C4-2B (cell line): ENCODE measurements around the gene NUCB1.
"Not testable (repeated sequence)": the region's sequence is repeated elsewhere in the genome, so short reads cannot be mapped to it uniquely, and the experiment has no call there.

ENCODE experiments used
- H3K27ac ChIP-seq: fragments of 450-650 bp; 2 replicates; pipeline ENCODE4 v1.5.1; 2017
- ZFX ChIP-seq: fragments of 450-650 bp; IDR thresholded peaks from 2 replicates; pipeline ENCODE4 v1.6.1; 2017
- TF ChIP-seq, protein P1 (sequence below): fragments of 450-650 bp; conservative IDR thresholded peaks from 2 replicates; pipeline ENCODE4 v1.5.1; 2017; ENCODE audit warnings: mild to moderate bottlenecking

NUCB1 gene

DNA sequence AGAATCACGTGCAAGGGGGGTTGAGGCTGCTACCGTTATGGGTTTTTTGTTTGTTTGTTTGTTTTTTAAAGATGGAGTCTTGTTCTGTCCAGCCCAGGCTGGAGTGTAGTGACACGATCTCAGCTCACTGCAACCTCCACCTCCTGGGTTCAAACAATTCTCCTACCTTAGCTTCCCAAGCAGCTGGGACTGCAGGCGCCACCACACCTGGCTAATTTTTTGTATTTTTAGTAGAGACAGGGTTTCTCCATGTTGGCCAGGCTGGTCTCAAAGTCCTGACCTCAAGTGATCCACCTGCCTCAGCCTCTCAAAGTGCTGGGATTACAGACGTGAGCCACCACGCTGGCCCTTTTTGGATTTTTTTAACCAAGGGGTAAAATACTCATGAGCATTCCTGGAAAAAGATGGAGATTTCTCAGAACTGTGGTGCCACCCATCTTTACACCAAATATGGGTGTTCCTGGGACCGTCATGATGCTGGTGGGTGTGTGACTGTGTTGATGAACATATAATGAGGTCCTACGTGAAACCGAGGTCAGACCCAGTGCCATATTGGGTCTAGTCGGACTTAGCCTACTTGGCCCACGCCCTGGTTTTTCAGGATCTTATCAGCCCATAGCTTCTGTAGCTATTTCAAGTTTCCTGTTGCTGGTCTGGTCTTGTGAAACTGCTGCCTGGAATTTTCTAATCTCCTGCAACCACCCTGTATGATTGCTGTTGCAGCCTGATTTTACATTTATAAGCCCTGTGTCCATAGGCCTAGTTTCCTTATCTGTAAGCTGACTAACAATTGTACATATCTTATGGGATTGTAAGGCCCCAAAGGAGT, 21.7 kb upstream of the NUCB1 start:
- H3K27ac ChIP-seq, result no peak overlapping the region
- TF ChIP-seq, protein P1, sequence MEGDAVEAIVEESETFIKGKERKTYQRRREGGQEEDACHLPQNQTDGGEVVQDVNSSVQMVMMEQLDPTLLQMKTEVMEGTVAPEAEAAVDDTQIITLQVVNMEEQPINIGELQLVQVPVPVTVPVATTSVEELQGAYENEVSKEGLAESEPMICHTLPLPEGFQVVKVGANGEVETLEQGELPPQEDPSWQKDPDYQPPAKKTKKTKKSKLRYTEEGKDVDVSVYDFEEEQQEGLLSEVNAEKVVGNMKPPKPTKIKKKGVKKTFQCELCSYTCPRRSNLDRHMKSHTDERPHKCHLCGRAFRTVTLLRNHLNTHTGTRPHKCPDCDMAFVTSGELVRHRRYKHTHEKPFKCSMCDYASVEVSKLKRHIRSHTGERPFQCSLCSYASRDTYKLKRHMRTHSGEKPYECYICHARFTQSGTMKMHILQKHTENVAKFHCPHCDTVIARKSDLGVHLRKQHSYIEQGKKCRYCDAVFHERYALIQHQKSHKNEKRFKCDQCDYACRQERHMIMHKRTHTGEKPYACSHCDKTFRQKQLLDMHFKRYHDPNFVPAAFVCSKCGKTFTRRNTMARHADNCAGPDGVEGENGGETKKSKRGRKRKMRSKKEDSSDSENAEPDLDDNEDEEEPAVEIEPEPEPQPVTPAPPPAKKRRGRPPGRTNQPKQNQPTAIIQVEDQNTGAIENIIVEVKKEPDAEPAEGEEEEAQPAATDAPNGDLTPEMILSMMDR, result no peak
- TF ChIP-seq ZFX, result no peak

DNA sequence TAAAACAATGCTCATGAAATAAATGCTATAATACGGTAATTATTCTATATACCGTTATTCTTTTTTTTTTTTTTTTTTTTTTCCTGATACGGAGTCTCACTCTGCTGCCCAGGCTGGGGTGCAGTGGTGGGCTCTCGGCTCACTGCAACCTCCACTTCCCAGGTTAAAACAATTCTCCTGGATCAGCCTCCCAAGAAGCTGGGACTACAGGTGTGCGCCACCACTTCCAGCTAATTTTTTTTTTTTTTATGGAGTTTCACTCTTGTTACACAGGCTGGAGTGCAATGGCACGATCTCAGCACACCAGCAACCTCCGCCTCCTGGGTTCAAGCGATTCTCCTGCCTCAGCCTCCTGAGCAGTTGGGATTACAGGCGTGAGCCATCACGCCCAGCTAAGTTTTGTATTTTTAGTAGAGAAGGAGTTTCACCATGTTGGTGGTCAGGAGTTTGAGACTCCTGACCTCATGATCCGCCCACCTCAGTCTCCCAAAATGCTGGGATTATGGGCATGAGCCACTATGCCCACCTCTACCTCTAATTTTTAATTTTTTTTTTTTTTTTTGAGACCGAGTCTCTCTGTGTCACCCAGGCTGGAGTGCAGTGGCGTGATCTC, 21.0 kb upstream of the NUCB1 start:
- no peak for TF ChIP-seq ZFX
- TF ChIP-seq, protein P1, result no peak
- H3K27ac ChIP-seq, result no peak overlapping the region

DNA sequence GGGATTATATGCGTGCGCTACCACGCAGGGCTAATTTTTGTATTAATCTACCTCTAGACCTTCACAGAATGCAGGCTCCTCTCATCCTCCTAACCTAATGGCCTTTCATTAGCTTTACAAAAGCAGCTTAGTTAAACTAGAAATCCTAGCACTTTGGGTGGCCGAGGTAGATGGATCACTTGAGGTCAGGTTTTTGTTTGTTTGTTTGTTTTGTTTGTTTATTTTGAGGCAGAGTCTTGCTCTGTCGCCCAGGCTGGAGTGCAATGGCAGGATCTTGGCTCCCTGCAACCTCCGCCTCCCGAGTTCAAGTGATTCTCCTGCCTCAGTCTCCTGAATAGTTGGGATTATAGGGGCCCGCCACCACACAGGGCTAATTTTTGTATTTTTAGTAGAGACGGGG, 20.4 kb upstream of the NUCB1 start:
- H3K27ac ChIP-seq, result not testable (repeated sequence)

DNA sequence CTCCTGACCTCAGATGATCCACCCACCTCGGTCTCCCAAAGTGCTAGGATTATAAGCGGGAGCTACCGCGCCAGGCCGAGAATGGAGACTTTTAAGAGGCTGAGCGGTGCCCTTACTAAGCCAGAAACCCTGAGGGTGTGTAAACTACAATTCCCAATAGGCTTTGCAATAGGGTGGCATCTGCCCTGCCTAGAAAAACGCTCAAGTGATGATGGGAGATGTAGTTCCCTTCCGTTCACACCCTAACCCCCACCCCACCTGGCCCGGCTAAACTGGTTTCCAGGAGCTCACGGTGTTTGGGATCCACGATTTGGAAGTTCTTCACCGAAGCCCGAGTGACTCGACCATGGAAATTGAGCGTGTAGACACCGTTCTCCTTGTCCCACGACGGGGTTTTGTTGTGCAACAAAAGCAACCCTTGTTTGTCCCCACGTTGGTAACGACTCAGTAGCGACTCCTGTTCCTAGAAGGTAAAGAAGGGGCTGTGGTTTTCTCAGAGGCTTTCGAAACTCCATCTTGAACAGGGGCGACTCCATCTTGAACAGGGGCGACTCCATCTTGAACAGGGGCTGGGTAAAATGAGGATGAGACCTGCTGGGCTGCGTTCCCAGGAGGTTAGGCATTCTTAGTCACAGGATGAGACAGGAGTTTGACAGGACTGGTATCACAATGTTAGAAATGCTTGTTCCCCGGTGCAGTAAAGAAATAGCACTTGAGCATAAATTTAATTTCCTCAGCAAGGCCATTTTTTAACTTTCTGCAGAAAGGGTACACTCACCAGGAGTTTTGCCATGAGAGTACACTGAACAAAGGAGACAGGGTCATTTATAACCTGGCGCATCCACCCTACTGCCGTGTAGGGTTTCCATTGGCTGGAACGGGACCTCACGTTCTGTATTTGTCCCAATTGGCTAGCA, 18.1 kb upstream of the NUCB1 start:
- no peak overlapping the region for H3K27ac ChIP-seq
- TF ChIP-seq, protein P1, result no peak
- TF ChIP-seq ZFX, result no peak

DNA sequence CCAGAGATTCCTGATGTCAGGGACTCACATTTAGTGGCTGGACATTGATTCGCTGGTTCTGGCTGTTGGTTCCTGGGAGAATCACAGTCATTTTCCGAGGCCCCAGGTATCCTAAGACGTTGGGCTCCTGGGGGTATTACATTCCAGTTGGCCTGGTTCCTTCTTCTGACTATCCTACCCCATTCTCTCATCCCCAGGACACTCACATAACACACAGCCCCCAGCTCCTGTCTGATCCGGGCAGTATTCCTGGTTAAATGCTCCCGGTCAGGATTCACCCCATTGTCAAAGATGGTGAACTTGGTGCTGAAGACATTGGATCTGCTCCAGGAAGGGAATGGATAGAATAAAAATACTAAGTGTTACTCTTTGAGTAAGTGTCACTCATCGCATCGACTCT, 16.4 kb upstream of the NUCB1 start:
- TF ChIP-seq ZFX, result no peak
- TF ChIP-seq, protein P1, result no peak
- H3K27ac ChIP-seq, result no peak overlapping the region

DNA sequence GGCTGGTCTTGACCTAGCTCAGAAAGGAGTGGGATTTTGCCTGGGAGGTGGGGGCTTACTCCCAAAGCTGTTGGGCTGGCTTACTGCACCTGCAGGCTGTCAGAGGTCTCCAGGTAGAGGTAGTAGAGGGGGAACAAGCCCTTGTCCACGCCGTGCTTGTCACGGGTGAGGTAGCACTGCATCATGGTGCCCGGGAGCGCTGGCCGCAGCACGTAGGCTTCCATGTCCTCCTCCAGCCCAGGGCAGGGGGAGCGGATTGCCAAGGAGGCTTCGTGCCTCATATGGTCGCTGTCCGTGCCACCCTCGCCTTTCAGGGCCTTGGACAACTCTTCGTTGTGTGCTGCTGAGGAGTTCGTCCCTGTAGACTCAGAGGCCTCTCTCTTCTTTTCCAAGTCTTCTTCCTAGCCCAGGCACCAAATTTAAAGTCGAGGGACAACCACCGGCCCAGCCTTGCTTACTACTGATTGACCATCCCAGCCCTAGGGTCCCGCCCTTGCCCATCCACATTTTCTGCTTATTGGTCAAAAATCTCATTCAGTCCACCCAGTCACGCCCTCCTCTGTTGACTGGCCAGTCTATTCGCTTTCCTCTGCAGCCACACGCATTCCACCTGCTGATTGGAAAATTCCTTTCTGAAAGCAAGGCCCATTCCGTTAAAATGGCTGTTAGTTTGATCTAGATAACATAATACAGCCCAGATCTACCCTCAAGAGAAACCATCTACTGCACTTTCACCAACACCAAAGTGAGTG, 12.1 kb upstream of the NUCB1 start:
- no peak for TF ChIP-seq ZFX
- TF ChIP-seq, protein P1, result no peak
- H3K27ac ChIP-seq, result no peak overlapping the region

DNA sequence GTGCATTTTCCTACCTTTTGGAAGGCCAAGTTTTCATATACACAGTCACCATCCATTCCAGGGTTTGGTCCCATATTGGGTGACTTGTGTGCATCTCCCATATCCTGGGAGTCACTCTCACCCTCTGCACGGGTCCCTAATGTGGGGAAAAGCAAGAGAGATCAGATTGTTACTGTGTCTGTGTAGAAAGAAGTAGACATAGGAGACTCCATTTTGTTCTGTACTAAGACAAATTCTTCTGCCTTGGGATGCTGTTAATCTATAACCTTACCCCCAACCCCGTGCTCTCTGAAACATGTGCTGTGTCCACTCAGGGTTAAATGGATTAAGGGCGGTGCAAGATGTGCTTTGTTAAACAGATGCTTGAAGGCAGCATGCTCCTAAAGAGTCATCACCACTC, 10.6 kb upstream of the NUCB1 start:
- H3K27ac ChIP-seq, result not testable (repeated sequence)

DNA sequence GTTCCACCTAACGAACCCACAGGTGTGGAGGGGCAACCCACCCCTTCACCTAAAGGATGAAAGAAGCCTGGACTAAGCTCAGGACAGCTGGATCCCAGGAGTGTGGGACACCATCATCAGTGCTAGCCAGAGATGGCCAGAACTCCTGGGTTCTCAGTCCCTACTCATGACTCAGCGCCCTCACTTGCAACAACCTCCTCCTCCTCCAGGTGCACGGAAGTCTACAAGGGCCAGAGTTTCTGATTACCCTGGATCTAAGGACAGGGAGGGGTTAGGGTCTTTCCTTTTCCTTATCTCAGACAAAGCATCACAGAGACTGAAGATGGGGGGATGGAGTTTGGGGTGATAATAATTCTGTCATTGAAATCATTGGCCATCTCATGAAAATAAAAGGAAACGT, 9.6 kb upstream of the NUCB1 start:
- TF ChIP-seq ZFX, result no peak
- TF ChIP-seq, protein P1, result no peak
- no peak overlapping the region for H3K27ac ChIP-seq
